Activated effector memory CD4-positive, alpha-beta T cell treated with anti-CD3 and anti-CD28 coated beads, Interleukin-2, amount 50 U/mL, for 16 hours (primary cell): ENCODE data around the gene LCORL.
"Not testable (repeated sequence)": the region's sequence is repeated elsewhere in the genome, so short reads cannot be mapped to it uniquely, and the experiment has no call there.

Source experiments
- DNase-seq: peaks from one replicate; pipeline ENCODE4 v3.0.0-alpha.2; 2020

LCORL gene

GRCh38 chr4:18014269-18014668, 7.3 kb downstream of the LCORL start:
- DNase-seq = no peak

GRCh38 chr4:18012807-18013462, 8.6 kb downstream of the LCORL start:
- no peak for DNase-seq

- no peak for DNase-seq
Observed at GRCh38 chr4:18012134-18012806, 9.3 kb downstream of the LCORL start.

GRCh38 chr4:18007625-18008024, 13.9 kb downstream of the LCORL start:
- DNase-seq = no peak

GRCh38 chr4:18006432-18006831, 15.1 kb downstream of the LCORL start:
- DNase-seq = not testable (repeated sequence)

- no peak for DNase-seq
Observed at GRCh38 chr4:17997129-17997528, 24.4 kb downstream of the LCORL start.

GRCh38 chr4:17995165-17995564, 26.4 kb downstream of the LCORL start:
- DNase-seq = no peak

GRCh38 chr4:17985832-17986231, 35.7 kb downstream of the LCORL start:
- DNase-seq = no peak

GRCh38 chr4:17981063-17981462, 40.5 kb downstream of the LCORL start:
- no peak for DNase-seq

- no peak for DNase-seq
Observed at GRCh38 chr4:17968721-17969120, 52.8 kb downstream of the LCORL start.

- no peak for DNase-seq
Observed at GRCh38 chr4:17967078-17967477, 54.5 kb downstream of the LCORL start.

- no peak for DNase-seq
Observed at GRCh38 chr4:17966312-17966711, 55.2 kb downstream of the LCORL start.

GRCh38 chr4:17964576-17964975, 57.0 kb downstream of the LCORL start:
- no peak for DNase-seq

- no peak for DNase-seq
Observed at GRCh38 chr4:17962171-17962570, 59.4 kb downstream of the LCORL start.

GRCh38 chr4:17961249-17961648, 60.3 kb downstream of the LCORL start:
- no peak for DNase-seq

GRCh38 chr4:17958181-17958580, 63.4 kb downstream of the LCORL start:
- no peak for DNase-seq

GRCh38 chr4:17957688-17958087, 63.9 kb downstream of the LCORL start:
- no peak for DNase-seq

- no peak for DNase-seq
Observed at GRCh38 chr4:17956245-17956644, 65.3 kb downstream of the LCORL start.

- DNase-seq = no peak
Observed at GRCh38 chr4:17945303-17945702, 76.3 kb downstream of the LCORL start.

GRCh38 chr4:17941731-17942130, 79.8 kb downstream of the LCORL start:
- DNase-seq = no peak

GRCh38 chr4:17939054-17939453, 82.5 kb downstream of the LCORL start:
- DNase-seq = no peak

- DNase-seq = no peak
Observed at GRCh38 chr4:17934286-17934685, 87.3 kb downstream of the LCORL start.

- no peak for DNase-seq
Observed at GRCh38 chr4:17933126-17933525, 88.4 kb downstream of the LCORL start.

GRCh38 chr4:17932041-17932440, 89.5 kb downstream of the LCORL start:
- no peak for DNase-seq

- no peak for DNase-seq
Observed at GRCh38 chr4:17930256-17930655, 91.3 kb downstream of the LCORL start.
